H1 (cell line): Measurements from ENCODE around the gene CDC42SE2. TPM values are rescaled to one million over a fixed set of nuclear protein-coding genes. Genes with fewer than 3 reads are reported as not detected.

Source experiments
- CTCF ChIA-PET: fragments of 300-600 bp; sonication (Branson Sonifier 250); formaldehyde crosslinking; loops from one replicate; lab custom pipeline; 2021; ENCODE audit not compliant: partially characterized antibody; lab: Charles Lee
- POLR2A ChIA-PET: fragments of 300-600 bp; sonication (Branson Sonifier 250); formaldehyde crosslinking; loops from one replicate; lab custom pipeline; 2021; ENCODE audit warnings: inconsistent platforms; ENCODE audit not compliant: partially characterized antibody; lab: Charles Lee
- DNase-seq, 2 experiments: peaks; one replicate each; pipeline versions ENCODE4 v3.0.0 to v3.0.0-alpha.2; 2010 to 2022; ENCODE audit warnings: low spot score in 2 of 2, low read depth in 1 of 2, mixed read lengths in 1 of 2
- FAIRE-seq: peaks from 2 replicates; lab custom pipeline; 2011; peaks lifted over from hg19 to GRCh38; lab: Jason Lieb, UNC
- H2AFZ ChIP-seq: 2 replicates; pipeline ENCODE4 v1.8.1; 2012; ENCODE audit warnings: low read length, inconsistent platforms
- H2AK5ac ChIP-seq: 2 replicates; pipeline ENCODE4 v1.6.1; 2013; ENCODE audit warnings: low read depth, low read length
- H2BK120ac ChIP-seq: replicated peaks from 2 replicates; pipeline ENCODE3; 2013; ENCODE audit warnings: low read depth, low read length, inconsistent platforms
- H2BK12ac ChIP-seq: 2 replicates; pipeline ENCODE4 v1.6.1; 2013; ENCODE audit warnings: low read depth, low read length
- H2BK15ac ChIP-seq: 2 replicates; pipeline ENCODE4 v1.6.1; 2013; ENCODE audit warnings: low read length
- H2BK20ac ChIP-seq: 2 replicates; pipeline ENCODE4 v1.6.1; 2013; ENCODE audit warnings: low read length
- H2BK5ac ChIP-seq: 2 replicates; pipeline ENCODE4 v1.6.1; 2013; ENCODE audit warnings: low read depth, low read length
- H3K14ac ChIP-seq: 2 replicates; pipeline ENCODE4 v1.6.1; 2013; ENCODE audit warnings: inconsistent platforms; ENCODE audit not compliant: insufficient read length
- H3K18ac ChIP-seq: 2 replicates; pipeline ENCODE4 v1.6.1; 2013; ENCODE audit warnings: low read length; ENCODE audit errors: extremely low read depth
- H3K23ac ChIP-seq: 2 replicates; pipeline ENCODE4 v1.6.1; 2013; ENCODE audit warnings: inconsistent platforms; ENCODE audit not compliant: insufficient read length
- H3K23me2 ChIP-seq: 2 replicates; pipeline ENCODE4 v1.6.1; 2013; ENCODE audit warnings: low read depth, low read length
- H3K27ac ChIP-seq: 2 replicates; pipeline ENCODE4 v1.6.1; 2011; ENCODE audit warnings: low read depth, low read length, inconsistent platforms
- H3K27me3 ChIP-seq, 4 experiments: replicated peaks in 1 of 4; 1 replicate in 1 of 4; 2 replicates in 3 of 4; pipeline versions ENCODE4 v1.6.1 to v1.8.1; 2011 to 2013; ENCODE audit warnings: low read length in 3 of 4, mild to moderate bottlenecking in 3 of 4, inconsistent platforms in 2 of 4, mixed read lengths in 2 of 4, moderate library complexity in 1 of 4; ENCODE audit not compliant: control insufficient read depth in 3 of 4, insufficient read depth in 3 of 4; ENCODE audit errors: extremely low read depth in 1 of 4
- H3K36me3 ChIP-seq, 4 experiments: 2 replicates each; pipeline versions ENCODE4 v1.6.1 to v1.8.1; 2011 to 2013; ENCODE audit warnings: mild to moderate bottlenecking in 4 of 4, low read length in 3 of 4, moderate library complexity in 2 of 4, control low read depth in 1 of 4, inconsistent platforms in 1 of 4; ENCODE audit not compliant: insufficient read depth in 4 of 4, control insufficient read depth in 2 of 4
- H3K4ac ChIP-seq: replicated peaks from 2 replicates; pipeline ENCODE3; 2013; ENCODE audit warnings: low read length, low read depth, mixed read lengths, inconsistent platforms; ENCODE audit not compliant: insufficient read length
- H3K4me1 ChIP-seq, 4 experiments: replicated peaks in 1 of 4; 1 replicate in 1 of 4; 2 replicates in 3 of 4; pipeline versions ENCODE4 v1.6.1 to v1.8.1; 2011 to 2013; ENCODE audit warnings: low read length in 3 of 4, inconsistent platforms in 2 of 4, mixed read lengths in 1 of 4; ENCODE audit not compliant: insufficient read depth in 4 of 4, control insufficient read depth in 3 of 4
- H3K4me2 ChIP-seq, 2 experiments: 2 replicates each; pipeline versions ENCODE4 v1.6.1 to v1.8.1; 2011 to 2013; ENCODE audit warnings: low read depth in 2 of 2, low read length in 2 of 2, control low read depth in 1 of 2, inconsistent platforms in 1 of 2, mild to moderate bottlenecking in 1 of 2; ENCODE audit not compliant: insufficient read depth in 1 of 2
- H3K4me3 ChIP-seq, 4 experiments: fragments of 200-600, 300-600 bp in 1 of 4; sonication (generic), shearing (Covaris generic), sonication (Bioruptor Twin) in 1 of 4; 2 replicates each; pipeline versions ENCODE4 v1.5.1 to v1.8.1; 2011 to 2016; ENCODE audit warnings: low read length in 4 of 4, low read depth in 3 of 4, control low read depth in 2 of 4, inconsistent platforms in 2 of 4, mild to moderate bottlenecking in 2 of 4, mixed read lengths in 1 of 4, moderate library complexity in 1 of 4; ENCODE audit not compliant: insufficient read depth in 2 of 4; ENCODE audit errors: extremely low read depth in 1 of 4
- H3K56ac ChIP-seq: replicated peaks from 2 replicates; pipeline ENCODE3; 2013; ENCODE audit warnings: low read depth, mild to moderate bottlenecking, mixed read lengths, low read length, inconsistent platforms; ENCODE audit not compliant: insufficient read length
- H3K79me1 ChIP-seq: 2 replicates; pipeline ENCODE4 v1.6.1; 2013; ENCODE audit warnings: low read depth, low read length, control low read depth
- H3K79me2 ChIP-seq, 2 experiments: 2 replicates each; pipeline versions ENCODE4 v1.6.1 to v1.8.1; 2012 to 2013; ENCODE audit warnings: low read length in 2 of 2, mild to moderate bottlenecking in 2 of 2, inconsistent platforms in 1 of 2; ENCODE audit not compliant: insufficient read depth in 2 of 2, control insufficient read depth in 1 of 2
- H3K9ac ChIP-seq, 4 experiments: replicated peaks in 1 of 4; 1 replicate in 1 of 4; 2 replicates in 3 of 4; pipeline versions ENCODE4 v1.6.1 to v1.8.1; 2011 to 2013; ENCODE audit warnings: low read depth in 3 of 4, low read length in 3 of 4, control low read depth in 2 of 4, mild to moderate bottlenecking in 2 of 4, moderate library complexity in 2 of 4, inconsistent platforms in 1 of 4; ENCODE audit errors: extremely low read depth in 1 of 4
- H3K9me3 ChIP-seq, 2 experiments: 2 replicates each; pipeline versions ENCODE4 v1.6.1 to v1.8.1; 2012 to 2013; ENCODE audit warnings: mild to moderate bottlenecking in 2 of 2, moderate library complexity in 2 of 2, control low read depth in 1 of 2, inconsistent platforms in 1 of 2, low read depth in 1 of 2, low read length in 1 of 2, mixed read lengths in 1 of 2; ENCODE audit not compliant: insufficient read depth in 2 of 2
- H4K20me1 ChIP-seq, 2 experiments: replicated peaks in 1 of 2; 2 replicates each; pipeline versions ENCODE3 to v1.8.1; 2011 to 2013; ENCODE audit warnings: inconsistent platforms in 2 of 2, low read length in 2 of 2, mild to moderate bottlenecking in 1 of 2; ENCODE audit not compliant: insufficient read depth in 2 of 2, control insufficient read depth in 1 of 2
- H4K5ac ChIP-seq: 2 replicates; pipeline ENCODE4 v1.6.1; 2013; ENCODE audit warnings: low read length, low read depth, mixed read lengths, inconsistent platforms; ENCODE audit not compliant: insufficient read length
- H4K8ac ChIP-seq: 2 replicates; pipeline ENCODE4 v1.8.0; 2013; ENCODE audit warnings: mild to moderate bottlenecking, moderate library complexity, low read length, inconsistent platforms; ENCODE audit not compliant: insufficient read depth; ENCODE audit errors: extremely low read depth
- H4K91ac ChIP-seq: replicated peaks from 2 replicates; pipeline ENCODE3; 2013; ENCODE audit warnings: low read length, mixed read lengths, inconsistent platforms; ENCODE audit not compliant: insufficient read length
- ATF2 ChIP-seq: IDR thresholded peaks from 2 replicates; pipeline ENCODE4 v1.6.1; 2012; ENCODE audit warnings: low read length, inconsistent platforms
- BACH1 ChIP-seq: IDR thresholded peaks from 2 replicates; pipeline ENCODE4 v1.6.1; 2012; ENCODE audit warnings: low read length, improper control_type of control experiment
- CHD1 ChIP-seq: IDR thresholded peaks from 2 replicates; pipeline ENCODE4 v1.6.1; 2012; ENCODE audit warnings: low read depth, low read length, improper control_type of control experiment
- CHD2 ChIP-seq: IDR thresholded peaks from 2 replicates; pipeline ENCODE4 v1.6.1; 2012; ENCODE audit warnings: low read length, improper control_type of control experiment
- EGR1 ChIP-seq: IDR thresholded peaks from 2 replicates; pipeline ENCODE4 v1.6.1; 2011; ENCODE audit warnings: low read depth, low read length, borderline replicate concordance
- MAX ChIP-seq: IDR thresholded peaks from 2 replicates; pipeline ENCODE4 v1.6.1; 2012; ENCODE audit warnings: inconsistent platforms
- NRF1 ChIP-seq: IDR thresholded peaks from 2 replicates; pipeline ENCODE4 v1.6.1; 2011; ENCODE audit warnings: mild to moderate bottlenecking, low read depth, low read length, improper control_type of control experiment
- POU5F1 ChIP-seq: IDR thresholded peaks from 2 replicates; pipeline ENCODE4 v1.6.1; 2011; ENCODE audit warnings: low read depth, mild to moderate bottlenecking, low read length, moderate library complexity
- SIN3A ChIP-seq, 2 experiments: IDR thresholded peaks in 1 of 2; conservative IDR thresholded peaks in 1 of 2; 2 replicates each; pipeline ENCODE4 v1.6.1; 2011 to 2012; ENCODE audit warnings: low read length in 2 of 2, improper control_type of control experiment in 1 of 2, low read depth in 1 of 2, mild to moderate bottlenecking in 1 of 2
- SIRT6 ChIP-seq: IDR thresholded peaks from one replicate; pipeline ENCODE4 v1.7.1; 2012; ENCODE audit warnings: low read length, inconsistent platforms
- SIX5 ChIP-seq: IDR thresholded peaks from 2 replicates; pipeline ENCODE4 v1.6.1; 2011; ENCODE audit warnings: mild to moderate bottlenecking, low read depth, low read length
- TAF1 ChIP-seq: IDR thresholded peaks from 2 replicates; pipeline ENCODE4 v1.6.1; 2011; ENCODE audit warnings: mild to moderate bottlenecking, low read depth, low read length
- TCF12 ChIP-seq: IDR thresholded peaks from 2 replicates; pipeline ENCODE4 v1.6.1; 2011; ENCODE audit warnings: low read depth, mild to moderate bottlenecking, low read length
- USF2 ChIP-seq: IDR thresholded peaks from 2 replicates; pipeline ENCODE4 v1.6.1; 2011; ENCODE audit warnings: low read length, improper control_type of control experiment
- polyA plus RNA-seq, 7 experiments: library from polyadenylated mRNA; depleted of rRNA in 3 of 7; stranded (reverse) in 5 of 7; unstranded in 2 of 7; fragments of >200 nt in 5 of 7; fragments of 200-250 nt in 2 of 7; gene quantifications; 1 replicate in 5 of 7; 2 replicates in 1 of 7; 4 replicates in 1 of 7; pipeline versions ENCODE4 v1.2.1 to v1.2.3, GENCODE V29; 2011 to 2013; ENCODE audit warnings: missing spikeins in 2 of 7, mixed read lengths in 2 of 7
- total RNA-seq: library from RNA; stranded (reverse); fragmentation: NEBNext Ultra II Directional; extraction: Animal tissue kit (Norgen Biotek cat#: 25700); gene quantifications from 2 replicates; pipeline ENCODE4 v1.2.1, GENCODE V29; 2021

Gene CDC42SE2
- total and polyA plus RNA-seq, 2 of the 8 experiments (the other 6 are each of a cell fraction or from before 2014, with no cell fraction given) = 16.7 to 30.8 TPM

GRCh38 chr5:131222731-131223130 is 41.1 kb upstream of the CDC42SE2 start:
- Histone ChIP-seq H3K27ac (no peak overlapping the region), H3K79me1 (no peaks in the 10 kb centered on the region), H3K23me2 (no peaks in the 10 kb centered on the region), H4K20me1 (no peaks in the 10 kb centered on the region), H4K5ac (no peak overlapping the region), H3K79me2 (no peaks in the 10 kb centered on the region), H3K9ac (no peak overlapping the region), H3K4ac (no peak overlapping the region), H3K14ac (no peak overlapping the region), H2AK5ac (no peak overlapping the region), H2BK20ac (no peak overlapping the region), H4K8ac (no peak overlapping the region), H3K18ac (no peak overlapping the region), H2BK12ac (no peak overlapping the region), H2BK120ac (no peak overlapping the region), H3K4me3 (no peak overlapping the region), H3K4me2 (no peak overlapping the region), H2BK15ac (no peak overlapping the region), H3K4me1 (no peaks in the 10 kb centered on the region), H3K9me3 (no peaks in the 10 kb centered on the region), H3K36me3 (no peaks in the 10 kb centered on the region), H2BK5ac (no peak overlapping the region), H2AFZ (no peak overlapping the region), H4K91ac (no peak overlapping the region), H3K27me3 (no peaks in the 10 kb centered on the region; a peak in 1 of 7 replicates), H3K23ac (no peak overlapping the region), H3K56ac (no peak overlapping the region)
- FAIRE-seq = no peak
- no peak for DNase-seq
- CTCF ChIA-PET = interaction anchor here (0.8 to 1.3 kb wide), 2 partner anchors 8 to 159 kb away, joined by 3 read pairs; no protein-coding TSS in a partner anchor
- POLR2A ChIA-PET = no interaction called here
- TF ChIP-seq POU5F1 (no peak), NRF1 (no peak), CHD1 (no peak), TAF1 (no peak), SIRT6 (no peak), TCF12 (no peak), SIX5 (no peak), ATF2 (no peak), SIN3A (conservative IDR thresholded peaks at IDR 0.05 in 1 of 2, IDR thresholded peaks at IDR 0.05 in 1 of 2; ENCODE audit: low read depth in 1 of 2, low read length in 2 of 2) (no peak), MAX (no peak), CHD2 (no peak), BACH1 (no peak), EGR1 (no peak), USF2 (no peak)
